ENCODE results near the gene GTF2IRD1.

DNA sequence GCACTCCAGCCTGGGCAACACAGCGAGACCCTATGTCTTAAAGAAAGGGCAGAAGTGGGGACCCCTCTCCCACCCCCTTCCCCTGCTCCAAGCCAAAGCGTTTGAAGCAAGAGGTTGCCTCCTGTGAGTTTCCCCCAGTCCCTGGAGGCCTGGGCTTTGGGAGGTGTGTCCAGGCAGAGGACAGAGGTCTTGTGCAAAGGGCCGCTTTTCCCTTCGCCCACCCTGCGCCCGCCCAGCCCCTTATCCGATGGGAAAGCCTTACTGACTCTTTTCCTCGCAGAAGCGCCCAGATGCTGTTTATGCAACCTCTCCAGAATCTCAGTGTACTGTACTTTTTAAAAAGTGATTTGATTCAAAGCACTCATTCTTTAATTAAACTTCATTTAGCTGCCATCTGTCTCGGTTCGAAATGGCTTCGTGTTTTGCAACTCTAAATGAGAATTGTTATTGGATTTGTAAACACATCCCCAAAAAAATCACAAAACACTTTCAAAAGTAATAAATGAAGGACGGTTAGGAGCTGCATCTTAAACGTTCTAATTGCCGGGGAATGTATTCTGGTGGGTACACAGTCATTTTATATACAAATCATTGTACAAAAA, 153.3 kb downstream of the GTF2IRD1 start:
- TF ChIP-seq EZH2phosphoT487 (IDR thresholded peaks at IDR 0.05; ENCODE audit: borderline replicate concordance, low read length): no peak
- TF ChIP-seq CTCF (conservative IDR thresholded peaks at IDR 0.05; ENCODE audit: low read depth, low read length): no peak

Measured in PC-3 (cell line).